SU-DHL-6 (cell line): ENCODE results near the gene TAF15.

Experiments used
- H2AFZ ChIP-seq: fragments of 200-600 bp; sonication (generic); 2 replicates; pipeline ENCODE4 v1.6.1; 2014; ENCODE audit warnings: low read depth, mild to moderate bottlenecking, moderate library complexity, mixed read lengths, antibody characterized with exemption, low read length; ENCODE audit not compliant: severe bottlenecking
- H3F3A ChIP-seq: fragments of 200-600 bp; shearing (Covaris generic); 2 replicates; pipeline ENCODE4 v1.6.0; 2016; ENCODE audit warnings: antibody characterized with exemption, mild to moderate bottlenecking; ENCODE audit not compliant: insufficient read depth
- H3K27ac ChIP-seq: fragments of 200-600 bp; sonication (generic); 2 replicates; pipeline ENCODE4 v1.5.1; 2016; ENCODE audit warnings: low read depth, mild to moderate bottlenecking, low read length, moderate library complexity, mixed read lengths
- H3K27me3 ChIP-seq: fragments of 200-600 bp; sonication (generic), shearing (Covaris generic); 2 replicates; pipeline ENCODE4 v1.6.0; 2014; ENCODE audit warnings: mild to moderate bottlenecking, low read length
- H3K36me3 ChIP-seq: fragments of 200-600 bp; sonication (generic); 2 replicates; pipeline ENCODE4 v1.6.1; 2014; ENCODE audit warnings: mild to moderate bottlenecking, low read length, mixed read lengths
- H3K4me2 ChIP-seq: fragments of 300-600, 200-600 bp; shearing (Covaris generic), sonication (generic); 2 replicates; pipeline ENCODE4 v1.6.0; 2014; ENCODE audit warnings: low read length, low read depth, mild to moderate bottlenecking; ENCODE audit not compliant: poor library complexity, severe bottlenecking
- H3K4me3 ChIP-seq: fragments of 200-600 bp; sonication (generic); 2 replicates; pipeline ENCODE4 v1.5.1; 2014; ENCODE audit warnings: antibody characterized with exemption, low read length, mild to moderate bottlenecking, mixed read lengths; ENCODE audit not compliant: insufficient read depth, poor library complexity, severe bottlenecking
- H3K79me2 ChIP-seq: fragments of 200-600 bp; sonication (generic); 2 replicates; pipeline ENCODE4 v1.6.1; 2014; ENCODE audit warnings: mild to moderate bottlenecking, low read length, moderate library complexity; ENCODE audit not compliant: insufficient read depth
- H3K9ac ChIP-seq: fragments of 200-600 bp; sonication (generic); 2 replicates; pipeline ENCODE4 v1.7.0; 2014; ENCODE audit warnings: mild to moderate bottlenecking, low read length
- H3K9me2 ChIP-seq: fragments of 200-600 bp; sonication (generic); replicated peaks from 2 replicates; pipeline ENCODE4 v1.6.1; 2014; ENCODE audit warnings: low read length; ENCODE audit not compliant: insufficient read depth
- H3K9me3 ChIP-seq: fragments of 200-600 bp; sonication (generic); 2 replicates; pipeline ENCODE4 v1.6.1; 2014; ENCODE audit warnings: low read length, mixed read lengths; ENCODE audit not compliant: insufficient read depth
- H4K20me1 ChIP-seq: fragments of 200-600 bp; sonication (generic); 2 replicates; pipeline ENCODE4 v1.6.1; 2014; ENCODE audit warnings: low read depth, mild to moderate bottlenecking, antibody characterized with exemption, low read length, moderate library complexity, mixed read lengths
- CTCF ChIP-seq: fragments of 200-600 bp; sonication (generic); IDR thresholded peaks from one replicate; pipeline ENCODE4 v1.5.1; 2017; ENCODE audit warnings: antibody characterized with exemption, mild to moderate bottlenecking, low read length, moderate library complexity; ENCODE audit not compliant: insufficient read depth, poor library complexity, severe bottlenecking
- EZH2phosphoT487 ChIP-seq: fragments of 200-600 bp; sonication (generic), shearing (Covaris generic); conservative IDR thresholded peaks from 2 replicates; pipeline ENCODE4 v1.6.1; 2018; ENCODE audit warnings: mild to moderate bottlenecking, antibody characterized with exemption, low read length, moderate library complexity, mixed read lengths

Gene TAF15

GRCh38 chr17:35856603-35857002, 47.3 kb downstream of the TAF15 start:
- Histone ChIP-seq H3K4me2 (no peak overlapping the region), H3K9ac (no peak overlapping the region), H4K20me1 (no peaks in the 10 kb centered on the region), H3F3A (no peaks in the 10 kb centered on the region), H3K9me2 (no peaks in the 10 kb centered on the region), H3K36me3 (no peaks in the 10 kb centered on the region), H3K4me3 (no peak overlapping the region), H3K27me3 (no peaks in the 10 kb centered on the region), H3K27ac (no peak overlapping the region), H3K9me3 (no peaks in the 10 kb centered on the region), H3K79me2 (no peaks in the 10 kb centered on the region), H2AFZ (no peak overlapping the region)
- TF ChIP-seq EZH2phosphoT487, result no peak
- TF ChIP-seq CTCF, result no peak

GRCh38 chr17:35864853-35865252, 55.6 kb downstream of the TAF15 start:
- Histone ChIP-seq H4K20me1 (no peaks in the 10 kb centered on the region), H3K27me3 (no peaks in the 10 kb centered on the region), H3K9me3 (no peaks in the 10 kb centered on the region), H3F3A (no peaks in the 10 kb centered on the region), H3K27ac (no peak overlapping the region), H2AFZ (no peak overlapping the region), H3K9ac (no peak overlapping the region), H3K4me2 (no peak overlapping the region), H3K4me3 (no peak overlapping the region), H3K36me3 (no peaks in the 10 kb centered on the region), H3K9me2 (no peaks in the 10 kb centered on the region), H3K79me2 (no peaks in the 10 kb centered on the region)
- no peak for TF ChIP-seq CTCF
- no peak for TF ChIP-seq EZH2phosphoT487

GRCh38 chr17:35865412-35866340, 56.4 kb downstream of the TAF15 start:
- H3K27ac ChIP-seq, result no peak overlapping the region

More at GRCh38 chr17:35865412-35866340, 56.4 kb downstream of the TAF15 start:
- H3K9ac ChIP-seq, result no peak overlapping the region
- H3K4me2 ChIP-seq, result no peak overlapping the region
- H3K36me3 ChIP-seq, result no peaks in the 10 kb centered on the region
- no peaks in the 10 kb centered on the region for H4K20me1 ChIP-seq
- no peaks in the 10 kb centered on the region for H3K9me3 ChIP-seq
- H3K79me2 ChIP-seq, result no peaks in the 10 kb centered on the region
- H2AFZ ChIP-seq, result no peak overlapping the region
- H3F3A ChIP-seq, result no peaks in the 10 kb centered on the region
- TF ChIP-seq EZH2phosphoT487, result no peak
- no peak for TF ChIP-seq CTCF
- H3K27me3 ChIP-seq, result no peaks in the 10 kb centered on the region
- no peaks in the 10 kb centered on the region for H3K9me2 ChIP-seq
- H3K4me3 ChIP-seq, result no peak overlapping the region
